Urinary bladder (tissue), 4 donors: ENCODE measurements around the gene SMARCA2. TPM values are rescaled to one million over a fixed set of nuclear protein-coding genes. Genes with fewer than 3 reads are reported as not detected.

Experiments used
- DNase-seq: peaks from one replicate; pipeline ENCODE4 v3.0.0-alpha.2; 2015; ENCODE audit errors: extremely low spot score
- H3K27ac ChIP-seq: one replicate; pipeline ENCODE4 v1.5.1; 2013; ENCODE audit warnings: low read depth, mild to moderate bottlenecking, moderate library complexity
- H3K36me3 ChIP-seq: one replicate; pipeline ENCODE4 v1.6.1; 2013; ENCODE audit warnings: mild to moderate bottlenecking, moderate library complexity; ENCODE audit not compliant: insufficient read depth
- H3K4me1 ChIP-seq: one replicate; pipeline ENCODE4 v1.6.1; 2013; ENCODE audit warnings: mild to moderate bottlenecking, moderate library complexity; ENCODE audit not compliant: insufficient read depth
- H3K4me3 ChIP-seq: one replicate; pipeline ENCODE4 v1.5.1; 2013; ENCODE audit warnings: low read depth, low read length
- WGBS: extraction: QIAGEN DNeasy Blood & Tissue Kit; methylation state at CpG from one replicate; pipeline ENCODE4 v1.1.7; 2013; 5-methylcytosine and 5-hydroxymethylcytosine counted together
- polyA plus RNA-seq: library from polyadenylated mRNA; stranded (reverse); fragments of 200-250 nt; gene quantifications from one replicate; pipeline ENCODE4 v1.2.3, GENCODE V29; 2013
- total RNA-seq: library from RNA; depleted of rRNA; stranded (reverse); fragments of >200 nt; gene quantifications from one replicate; pipeline ENCODE4 v1.2.3, GENCODE V29; 2014
- donor health status: healthy with polysubstance abuse.
- donor health status: healthy.

SMARCA2 gene
- total and polyA plus RNA-seq, 2 donors: 73.2 to 183 TPM

GRCh38 chr9:2109069-2109650, 94.0 kb downstream of the SMARCA2 start:
- Histone ChIP-seq H3K27ac (no peak overlapping the region), H3K4me3 (no peak overlapping the region), H3K4me1 (no peaks in the 10 kb centered on the region), H3K36me3 (peaks cover 5% of the 10 kb centered on the region)
- 59% methylated on average over 2 of the region's 2 CpGs for WGBS
- DNase-seq: no peak

- H3K27ac ChIP-seq: no peak overlapping the region
- 87% methylated on average over 2 of the region's 2 CpGs for WGBS
Measured at GRCh38 chr9:2110036-2110435, 94.9 kb downstream of the SMARCA2 start.

GRCh38 chr9:2116073-2116472, 100.9 kb downstream of the SMARCA2 start:
- Histone ChIP-seq H3K36me3 (peaks cover 5% of the 10 kb centered on the region), H3K4me3 (no peak overlapping the region), H3K4me1 (no peaks in the 10 kb centered on the region), H3K27ac (no peak overlapping the region)
- DNase-seq: no peak
- WGBS: 85% methylated on average over 3 of the region's 3 CpGs

More at GRCh38 chr9:2110036-2110435, 94.9 kb downstream of the SMARCA2 start:
- DNase-seq: no peak
- Histone ChIP-seq H3K4me3 (no peak overlapping the region), H3K4me1 (no peaks in the 10 kb centered on the region), H3K36me3 (peaks cover 5% of the 10 kb centered on the region)

GRCh38 chr9:2117527-2117926, 102.4 kb downstream of the SMARCA2 start:
- Histone ChIP-seq H3K36me3 (peaks cover 5% of the 10 kb centered on the region), H3K4me3 (no peak overlapping the region), H3K27ac (no peak overlapping the region), H3K4me1 (no peaks in the 10 kb centered on the region)
- WGBS: 89% methylated on average over 6 of the region's 6 CpGs
- no peak for DNase-seq

- H3K36me3 ChIP-seq: peaks cover 3% of the 10 kb centered on the region
- H3K4me3 ChIP-seq: no peak overlapping the region
- H3K27ac ChIP-seq: no peak overlapping the region
- no peaks in the 10 kb centered on the region for H3K4me1 ChIP-seq
- WGBS: 88% methylated on average over 9 of the region's 9 CpGs
- DNase-seq: no peak
Measured at GRCh38 chr9:2119566-2119965, 104.4 kb downstream of the SMARCA2 start.

GRCh38 chr9:2120926-2121689, 106.0 kb downstream of the SMARCA2 start:
- Histone ChIP-seq H3K4me3 (no peak overlapping the region), H3K4me1 (no peaks in the 10 kb centered on the region)

GRCh38 chr9:2122299-2122698, 107.2 kb downstream of the SMARCA2 start:
- DNase-seq: no peak
- 78% methylated on average over 3 of the region's 3 CpGs for WGBS
- H3K27ac ChIP-seq: no peak overlapping the region
- H3K4me1 ChIP-seq: peaks cover 2% of the 10 kb centered on the region
- no peak overlapping the region for H3K4me3 ChIP-seq
- H3K36me3 ChIP-seq: no peaks in the 10 kb centered on the region

More at GRCh38 chr9:2120926-2121689, 106.0 kb downstream of the SMARCA2 start:
- no peak overlapping the region for H3K27ac ChIP-seq
- no peaks in the 10 kb centered on the region for H3K36me3 ChIP-seq
- 39% methylated on average over 3 of the region's 3 CpGs for WGBS
- DNase-seq: no peak

GRCh38 chr9:2125906-2126305, 110.8 kb downstream of the SMARCA2 start:
- no peak for DNase-seq
- H3K4me3 ChIP-seq: no peak overlapping the region
- 11% methylated on average over 2 of the region's 2 CpGs for WGBS
- H3K36me3 ChIP-seq: no peaks in the 10 kb centered on the region
- H3K4me1 ChIP-seq: peaks cover 2% of the 10 kb centered on the region
- no peak overlapping the region for H3K27ac ChIP-seq

- H3K4me1 ChIP-seq: peaks cover 2% of the 10 kb centered on the region
- H3K27ac ChIP-seq: no peak overlapping the region
- WGBS: 26% methylated on average over 4 of the region's 4 CpGs
- DNase-seq: no peak
- H3K4me3 ChIP-seq: no peak overlapping the region
- no peaks in the 10 kb centered on the region for H3K36me3 ChIP-seq
Measured at GRCh38 chr9:2126331-2126803, 111.2 kb downstream of the SMARCA2 start.

GRCh38 chr9:2127486-2127885, 112.3 kb downstream of the SMARCA2 start:
- no peak for DNase-seq
- H3K4me3 ChIP-seq: no peak overlapping the region
- 96% methylated on average over 1 of the region's 1 CpG for WGBS
- H3K36me3 ChIP-seq: no peaks in the 10 kb centered on the region
- H3K4me1 ChIP-seq: peaks cover 2% of the 10 kb centered on the region
- H3K27ac ChIP-seq: no peak overlapping the region

- WGBS: 60% methylated on average over 3 of the region's 3 CpGs
- DNase-seq: no peak
- H3K27ac ChIP-seq: no peak overlapping the region
- peaks cover 2% of the 10 kb centered on the region for H3K4me1 ChIP-seq
- H3K4me3 ChIP-seq: no peak overlapping the region
- no peaks in the 10 kb centered on the region for H3K36me3 ChIP-seq
Measured at GRCh38 chr9:2128141-2128540, 113.0 kb downstream of the SMARCA2 start.

- Histone ChIP-seq H3K4me3 (no peak overlapping the region), H3K36me3 (no peaks in the 10 kb centered on the region), H3K27ac (no peak overlapping the region), H3K4me1 (peaks cover 2% of the 10 kb centered on the region)
- WGBS: 69% methylated on average over 1 of the region's 1 CpG
- DNase-seq: no peak
Measured at GRCh38 chr9:2128618-2129017, 113.5 kb downstream of the SMARCA2 start.

GRCh38 chr9:2130941-2131340, 115.8 kb downstream of the SMARCA2 start:
- Histone ChIP-seq H3K4me3 (no peak overlapping the region), H3K36me3 (no peaks in the 10 kb centered on the region), H3K4me1 (peaks cover 2% of the 10 kb centered on the region), H3K27ac (no peak overlapping the region)
- WGBS: 58% methylated on average over 3 of the region's 3 CpGs
- no peak for DNase-seq

GRCh38 chr9:2132484-2133082, 117.4 kb downstream of the SMARCA2 start:
- Histone ChIP-seq H3K36me3 (no peaks in the 10 kb centered on the region), H3K4me1 (no peaks in the 10 kb centered on the region), H3K27ac (no peak overlapping the region), H3K4me3 (no peak overlapping the region)
- DNase-seq: no peak
- 66% methylated on average over 3 of the region's 3 CpGs for WGBS
